ENCODE data around the gene RAB6B. TPM values are rescaled to one million over a fixed set of nuclear protein-coding genes. Genes with fewer than 3 reads are reported as not detected.

The RAB6B gene
- total RNA-seq, 4 donors from 2014 or later: 6.2 to 11.9 (median 10.5) TPM

DNA sequence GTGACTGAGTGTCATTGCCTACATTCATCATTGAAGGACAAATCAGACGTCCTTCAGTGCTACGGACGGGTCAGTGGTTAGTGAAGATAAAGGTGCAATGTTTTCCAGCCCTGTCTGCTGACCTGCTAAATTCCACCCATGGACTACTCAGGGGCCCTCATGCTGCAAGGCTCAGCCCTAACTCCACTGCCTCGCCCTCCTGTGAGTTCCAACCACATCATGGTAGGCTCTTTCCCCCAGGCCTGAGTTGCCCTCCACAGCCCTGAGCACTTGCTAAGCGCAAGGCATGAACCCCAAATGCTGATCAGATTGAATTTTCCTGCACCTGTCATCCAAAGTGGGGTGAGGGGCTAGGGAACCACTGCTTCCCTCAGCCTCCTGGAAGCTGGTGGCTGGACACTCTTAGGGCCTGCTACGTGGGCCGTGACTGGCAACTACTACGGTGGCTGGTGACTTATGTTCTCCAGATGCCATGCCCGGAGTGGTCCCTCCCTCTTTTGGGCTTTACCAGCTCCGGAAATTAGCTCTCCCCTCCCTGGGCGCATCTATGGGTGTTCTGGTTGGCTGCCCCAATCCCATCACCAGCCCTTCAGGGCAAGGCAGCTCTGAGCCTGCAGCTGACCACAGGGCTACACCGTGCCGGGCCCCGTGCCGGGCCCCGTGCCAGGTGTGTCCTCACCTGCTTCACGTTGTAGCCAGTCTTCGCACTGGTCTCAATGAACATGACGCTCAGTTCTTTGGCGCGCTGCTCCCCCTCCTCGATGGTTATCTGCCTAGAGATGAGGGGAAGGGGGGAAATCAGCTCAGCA, 58.0 kb downstream of the RAB6B start:
- Histone ChIP-seq H3K9me3 (no peaks in the 10 kb centered on the region), H3K36me3 (peaks cover 0 to 75% (median 53%) of the 10 kb centered on the region in 4 donors), H3K27me3 (no peaks in the 10 kb centered on the region), H3K4me3 (no peak overlapping the region), H3K4me1 (no peaks in the 10 kb centered on the region), H3K27ac (replicated peaks in 1 of 4) (no peak overlapping the region)
- 91% methylated on average over 20 of the region's 22 CpGs for WGBS
- no peak for DNase-seq (ENCODE audit: extremely low spot score)
- intact Hi-C loops (cut with DNase I): no loop called here
- no peak for TF ChIP-seq POLR2A (IDR thresholded peaks at IDR 0.05; ENCODE audit: low read depth)

GRCh38 chr3:133836497-133837158, 59.1 kb downstream of the RAB6B start:
- TF ChIP-seq EP300 (IDR thresholded peaks at IDR 0.05) (no peak), POLR2AphosphoS5 (IDR thresholded peaks at IDR 0.05) (no peak), POLR2A (IDR thresholded peaks at IDR 0.05; ENCODE audit: low read depth) (no peak), CTCF (IDR thresholded peaks at IDR 0.05) (no peak)
- Histone ChIP-seq H3K36me3 (peaks cover 0 to 86% (median 59%) of the 10 kb centered on the region in 4 donors), H3K4me1 (no peaks in the 10 kb centered on the region), H3K9me3 (no peaks in the 10 kb centered on the region), H3K27me3 (no peaks in the 10 kb centered on the region), H3K4me3 (no peak overlapping the region), H3K27ac (replicated peaks in 1 of 4) (no peak overlapping the region)
- WGBS: 88% methylated on average over 6 of the region's 6 CpGs
- no peak for DNase-seq (ENCODE audit: extremely low spot score)
- intact Hi-C loops (cut with DNase I): no loop called here

DNA sequence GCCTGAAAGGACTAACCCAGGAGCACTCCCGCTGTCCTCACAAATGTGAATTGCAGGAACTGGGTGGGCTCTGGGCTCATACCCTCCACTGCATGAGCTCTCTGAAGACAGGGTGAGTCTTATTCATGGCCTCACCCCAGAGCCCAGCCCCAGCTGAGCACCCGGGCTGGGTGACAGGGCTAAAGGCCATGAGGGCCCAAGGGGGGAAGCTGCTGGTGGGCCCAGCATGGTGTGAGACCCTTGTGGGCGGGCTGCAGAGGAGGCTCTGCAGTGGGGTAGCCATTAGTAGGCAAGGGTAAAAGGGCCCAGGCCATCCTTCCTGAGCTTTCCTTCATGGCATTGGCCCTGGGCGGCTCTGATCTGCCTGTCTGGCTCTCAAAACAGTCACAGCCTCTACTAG, 59.7 kb downstream of the RAB6B start:
- Histone ChIP-seq H3K27ac (replicated peaks in 1 of 4) (no peak overlapping the region), H3K4me3 (no peak overlapping the region), H3K36me3 (peaks cover 0 to 83% (median 57%) of the 10 kb centered on the region in 4 donors), H3K9me3 (no peaks in the 10 kb centered on the region), H3K27me3 (no peaks in the 10 kb centered on the region), H3K4me1 (no peaks in the 10 kb centered on the region)
- TF ChIP-seq POLR2AphosphoS5 (IDR thresholded peaks at IDR 0.05) (no peak), EP300 (IDR thresholded peaks at IDR 0.05) (no peak), CTCF (IDR thresholded peaks at IDR 0.05) (no peak), POLR2A (IDR thresholded peaks at IDR 0.05; ENCODE audit: low read depth) (no peak)
- WGBS: 100% methylated on average over 2 of the region's 4 CpGs
- intact Hi-C loops (cut with DNase I): no loop called here
- DNase-seq (ENCODE audit: extremely low spot score): no peak

GRCh38 chr3:133835418-133835743, 60.3 kb downstream of the RAB6B start:
- TF ChIP-seq CTCF (IDR thresholded peaks at IDR 0.05) (no peak), EP300 (IDR thresholded peaks at IDR 0.05) (no peak), POLR2A (IDR thresholded peaks at IDR 0.05; ENCODE audit: low read depth) (no peak), POLR2AphosphoS5 (IDR thresholded peaks at IDR 0.05) (no peak)
- no peaks in the 10 kb centered on the region for H3K27me3 ChIP-seq
- intact Hi-C loops (cut with DNase I): no loop called here
- WGBS: 94% methylated on average over 3 of the region's 3 CpGs
- H3K27ac ChIP-seq (replicated peaks in 1 of 4): no peak overlapping the region
- no peak for DNase-seq (ENCODE audit: extremely low spot score)
- no peaks in the 10 kb centered on the region for H3K4me1 ChIP-seq
- no peaks in the 10 kb centered on the region for H3K9me3 ChIP-seq
- peaks cover 0 to 77% (median 54%) of the 10 kb centered on the region in 4 donors for H3K36me3 ChIP-seq
- H3K4me3 ChIP-seq: no peak overlapping the region

- H3K27me3 ChIP-seq: no peaks in the 10 kb centered on the region
- H3K27ac ChIP-seq (replicated peaks in 1 of 4): no peak overlapping the region
- TF ChIP-seq CTCF (IDR thresholded peaks at IDR 0.05) (no peak), POLR2A (IDR thresholded peaks at IDR 0.05; ENCODE audit: low read depth) (no peak), EP300 (IDR thresholded peaks at IDR 0.05) (no peak), POLR2AphosphoS5 (IDR thresholded peaks at IDR 0.05) (no peak)
- intact Hi-C loops (cut with DNase I): no loop called here
- 91% methylated on average over 14 of the region's 14 CpGs for WGBS
- H3K4me3 ChIP-seq: no peak overlapping the region
- peaks cover 0 to 1% (median 0%) of the 10 kb centered on the region in 4 donors for H3K4me1 ChIP-seq
- peaks cover 0 to 72% (median 50%) of the 10 kb centered on the region in 4 donors for H3K36me3 ChIP-seq
- DNase-seq (ENCODE audit: extremely low spot score): no peak
- H3K9me3 ChIP-seq: no peaks in the 10 kb centered on the region
These were observed 60.9 kb downstream of the RAB6B start for GRCh38 chr3:133834621-133835417.
